GM21619 (cell line): ENCODE results near the gene TBC1D7.

Experiments used
- ATAC-seq: cut with Tn5 transposase; IDR thresholded peaks from one replicate; pipeline ENCODE4 v1.9.1; 2021; ENCODE audit not compliant: unreplicated experiment

The TBC1D7 gene

GRCh38 chr6:13273931-13274706 lies 54.2 kb downstream of the TBC1D7 start:
- peak; percentile 36 for ATAC-seq

DNA sequence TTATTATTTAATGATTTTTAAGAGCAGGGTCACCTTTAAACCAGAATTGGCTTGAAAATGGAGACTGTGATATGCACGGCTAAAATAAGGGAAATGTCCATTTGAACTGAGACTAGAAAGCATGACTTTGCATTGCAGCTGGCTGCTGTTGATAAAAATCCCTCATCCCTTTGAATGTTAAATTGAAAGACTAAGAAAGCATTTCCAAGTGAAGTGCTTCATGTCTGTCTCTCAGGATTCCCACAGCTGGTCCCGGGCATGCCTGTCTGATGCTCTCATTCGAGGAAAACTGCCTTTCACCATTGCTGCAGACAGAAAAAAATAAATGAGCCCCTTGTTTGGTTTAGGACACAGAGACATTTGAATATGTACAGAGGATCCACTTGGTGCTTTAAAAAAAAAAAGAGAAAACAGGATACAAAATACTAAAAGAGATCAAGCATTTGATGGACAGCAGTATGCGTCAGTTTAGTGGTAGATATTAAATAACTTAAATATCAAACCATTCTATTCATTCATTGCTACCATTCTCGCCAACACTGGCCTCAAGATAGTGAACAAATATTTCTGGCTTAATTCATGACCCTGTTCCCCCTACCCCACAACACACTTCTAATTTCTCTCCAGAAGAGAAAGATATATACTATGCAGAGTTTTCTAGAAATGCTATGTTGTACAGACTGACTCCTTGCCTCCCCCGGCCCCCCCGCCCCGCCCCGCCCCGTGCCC lies 55.0 kb downstream of the TBC1D7 start:
- no peak for ATAC-seq

- peak; percentile 62 for ATAC-seq
These were observed 55.9 kb downstream of the TBC1D7 start for GRCh38 chr6:13272131-13273046.

- ATAC-seq: no peak
These were observed 59.3 kb downstream of the TBC1D7 start for GRCh38 chr6:13268913-13269518.

GRCh38 chr6:13267142-13267651 lies 61.1 kb downstream of the TBC1D7 start:
- ATAC-seq: no peak

GRCh38 chr6:13263669-13264068 lies 64.7 kb downstream of the TBC1D7 start:
- ATAC-seq: no peak

DNA sequence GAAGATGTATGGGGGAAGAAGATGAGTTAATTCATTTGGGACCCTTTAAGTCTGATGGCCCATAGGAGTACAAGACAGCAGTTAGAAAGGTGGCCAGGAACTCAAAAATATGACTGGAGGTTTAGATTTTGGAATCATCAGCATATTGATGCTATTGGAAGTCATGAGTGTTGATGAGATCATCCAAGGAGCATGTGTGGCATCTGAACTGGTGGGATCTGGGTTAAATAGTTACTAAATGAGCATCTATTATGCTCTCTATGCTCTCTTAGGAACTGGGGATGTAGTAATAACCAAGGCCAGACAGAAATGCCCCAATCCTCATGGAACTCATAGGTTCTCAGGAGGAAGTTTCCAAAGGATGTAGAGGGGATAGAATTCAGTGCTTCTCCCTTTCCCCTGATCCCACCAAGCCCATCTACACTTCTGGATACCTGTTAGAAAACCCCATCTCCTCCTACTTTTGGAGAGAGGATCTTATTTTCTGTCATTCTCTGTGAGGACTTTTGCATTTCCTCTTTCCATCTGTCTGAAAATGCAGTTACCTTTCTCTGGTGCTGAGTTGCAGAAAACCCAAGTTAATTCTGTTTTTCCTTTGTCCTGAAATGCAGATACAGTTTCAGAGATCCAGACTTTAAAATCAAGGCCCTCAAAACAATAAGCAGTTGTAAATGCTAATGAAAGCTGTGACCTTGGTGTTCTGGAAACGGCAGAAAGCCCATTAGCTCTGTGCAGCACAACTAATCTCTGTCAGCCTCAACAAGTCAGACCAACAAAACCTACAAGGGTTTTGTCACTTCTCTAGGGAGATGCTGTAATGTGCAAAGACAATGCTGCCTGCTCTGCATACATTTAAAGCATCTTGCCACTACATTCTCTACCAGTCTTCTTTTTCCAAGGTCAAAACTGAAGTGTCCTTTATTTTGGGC lies 65.8 kb downstream of the TBC1D7 start:
- no peak for ATAC-seq

- peak; percentile 50 for ATAC-seq
These were observed 66.8 kb downstream of the TBC1D7 start for GRCh38 chr6:13261464-13261994.

- ATAC-seq: no peak
These were observed 67.5 kb downstream of the TBC1D7 start for GRCh38 chr6:13260831-13261230.

- no peak for ATAC-seq
These were observed 68.2 kb downstream of the TBC1D7 start for GRCh38 chr6:13260101-13260598.

GRCh38 chr6:13259393-13259792 lies 68.9 kb downstream of the TBC1D7 start:
- ATAC-seq: peak; percentile 39

DNA sequence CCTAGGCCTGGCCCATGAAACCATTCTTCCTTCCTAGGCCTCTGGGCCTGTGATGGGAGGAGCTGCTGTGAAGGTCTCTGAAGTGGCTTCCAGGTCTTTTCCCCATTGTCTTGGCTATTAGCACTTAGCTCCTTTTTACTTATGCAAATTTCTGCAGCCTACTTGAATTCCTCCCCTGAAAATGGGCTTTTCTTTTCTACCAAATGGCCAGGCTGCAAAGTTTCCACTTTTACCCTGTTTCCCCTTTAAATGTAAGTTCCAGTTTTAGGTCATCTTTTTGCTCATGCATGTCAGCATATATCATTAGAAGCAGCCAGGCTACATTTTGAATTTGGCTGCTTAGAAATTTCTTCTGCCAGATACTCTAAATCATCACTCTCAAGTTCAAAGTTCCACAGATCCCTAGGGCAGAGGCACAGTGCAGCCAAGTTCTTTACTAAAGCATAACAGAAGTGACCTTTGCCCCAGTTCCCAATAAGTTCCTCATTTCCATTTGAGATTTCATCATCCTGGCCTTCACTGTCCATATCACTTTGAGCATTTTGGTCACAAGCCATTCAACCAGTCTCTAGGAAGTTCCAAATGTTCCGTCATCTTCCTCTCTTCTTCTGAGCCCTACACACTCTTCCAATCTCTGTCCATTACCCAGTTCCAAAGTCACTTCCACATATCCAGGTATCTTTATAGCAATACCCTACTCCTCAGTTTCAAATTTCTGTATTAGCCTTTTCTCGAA lies 71.9 kb downstream of the TBC1D7 start:
- ATAC-seq: no peak
